ENCODE results near the gene ADARB2.

Gene ADARB2

DNA sequence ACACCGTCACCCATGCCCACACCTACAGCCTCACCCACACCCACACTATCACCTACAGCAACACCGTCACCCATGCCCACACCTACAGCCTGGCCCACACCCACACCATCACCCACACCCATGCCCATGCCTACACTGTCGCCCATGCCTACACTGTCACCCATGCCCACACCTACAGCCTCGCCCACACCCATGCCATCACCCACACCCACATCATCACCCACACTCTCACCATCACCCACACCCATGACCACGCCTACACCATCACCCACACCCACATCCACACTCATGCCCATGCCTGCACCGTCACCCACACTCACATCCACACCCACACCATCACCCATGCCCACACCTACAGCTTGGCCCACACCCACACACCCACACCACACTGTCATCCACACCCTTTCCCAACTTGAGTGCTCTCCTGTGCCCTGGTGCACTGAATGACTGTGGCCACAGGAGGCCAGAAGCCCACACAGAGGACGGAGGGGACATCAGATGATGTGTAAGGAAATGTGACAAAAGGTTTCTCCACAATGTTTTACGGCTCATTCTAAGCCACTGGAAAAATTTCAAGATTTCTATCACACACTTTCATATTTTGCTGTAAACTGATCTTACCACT lies 527.9 kb downstream of the ADARB2 start:
- DNase-seq, result no peak

DNA sequence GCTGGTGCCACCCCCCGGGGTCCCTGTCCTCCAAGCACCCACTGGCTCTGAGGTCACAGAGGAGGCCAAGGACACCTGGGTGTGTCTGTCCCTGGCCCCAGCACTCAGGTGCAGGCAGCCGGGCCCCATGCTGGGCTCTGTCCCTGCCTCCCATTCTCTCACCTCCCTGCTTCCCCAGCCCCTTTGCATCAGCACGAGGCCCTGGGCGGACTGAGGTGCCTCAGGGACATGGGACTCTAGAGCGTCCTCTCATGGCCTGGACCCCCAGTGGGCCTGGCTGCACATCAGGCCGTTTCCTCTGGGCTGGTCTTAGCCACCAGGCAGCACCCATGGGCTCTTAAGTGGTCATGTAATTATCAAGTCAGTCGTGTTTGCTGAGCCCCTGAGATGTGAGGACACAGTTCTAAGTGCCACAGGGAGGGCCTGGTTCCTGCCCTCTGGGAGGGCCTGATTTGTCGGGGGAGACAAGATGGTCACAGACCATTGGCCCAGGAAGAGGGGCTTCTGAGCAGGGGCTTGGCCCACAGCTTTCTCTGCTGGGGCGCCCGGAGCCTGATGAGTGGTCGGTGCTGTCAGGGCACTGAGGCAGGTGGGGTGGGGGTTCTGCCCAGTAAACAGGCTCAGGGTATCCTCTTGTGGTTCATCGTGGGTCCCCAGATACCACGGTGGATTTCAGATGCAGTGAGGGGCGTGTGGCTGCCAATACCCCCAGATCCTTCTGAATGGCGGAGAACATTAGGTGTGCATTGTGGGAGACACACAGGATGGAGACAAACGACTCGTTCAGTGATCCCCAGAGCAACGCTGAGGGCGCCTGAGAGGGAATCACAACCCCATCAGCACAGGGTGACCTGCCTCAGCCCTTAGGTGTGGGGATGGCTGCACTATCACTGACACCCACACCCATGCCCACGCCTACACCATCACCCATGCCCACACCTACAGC lies 528.7 kb downstream of the ADARB2 start:
- DNase-seq, result no peak

DNA sequence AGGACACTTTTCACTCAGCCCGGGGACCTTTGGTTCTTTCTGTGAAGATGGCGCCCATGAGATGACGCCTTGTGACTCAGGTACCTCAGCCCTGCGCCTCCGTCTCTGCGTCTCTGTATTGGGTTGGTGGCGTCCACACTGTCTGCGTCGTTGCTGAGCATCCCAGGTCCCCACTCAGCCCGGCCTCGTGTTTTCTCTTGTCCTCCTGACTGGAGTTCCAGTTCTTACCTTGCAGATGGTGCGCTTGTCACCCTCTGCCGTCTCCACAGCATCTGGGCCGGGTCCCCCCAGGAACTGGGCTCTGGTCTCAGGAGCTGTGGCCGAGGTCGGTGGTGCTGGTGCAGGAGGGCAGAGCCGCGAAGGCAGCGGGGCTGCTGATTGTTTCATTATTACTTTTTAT lies 530.7 kb downstream of the ADARB2 start:
- no peak for DNase-seq

DNA sequence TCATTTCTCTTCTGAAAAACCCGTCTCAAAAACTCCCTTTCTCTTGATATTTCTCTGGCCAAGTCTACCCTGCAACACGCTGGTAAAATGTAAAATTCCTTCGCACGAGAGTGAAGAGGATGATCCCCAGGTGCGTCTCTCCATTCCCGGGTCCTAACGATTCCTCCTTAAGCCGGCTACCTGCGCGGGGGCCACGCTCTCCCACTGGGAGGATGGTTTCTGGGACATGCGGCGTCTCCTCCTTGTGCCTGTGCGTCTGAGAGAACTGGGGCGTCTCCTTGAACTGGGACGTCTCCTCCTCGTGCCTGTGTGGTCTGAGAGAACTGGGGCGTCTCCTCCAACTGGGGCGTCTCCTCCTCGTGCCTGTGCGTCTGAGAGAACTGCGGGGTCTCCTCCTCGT lies 531.2 kb downstream of the ADARB2 start:
- no peak for DNase-seq

DNA sequence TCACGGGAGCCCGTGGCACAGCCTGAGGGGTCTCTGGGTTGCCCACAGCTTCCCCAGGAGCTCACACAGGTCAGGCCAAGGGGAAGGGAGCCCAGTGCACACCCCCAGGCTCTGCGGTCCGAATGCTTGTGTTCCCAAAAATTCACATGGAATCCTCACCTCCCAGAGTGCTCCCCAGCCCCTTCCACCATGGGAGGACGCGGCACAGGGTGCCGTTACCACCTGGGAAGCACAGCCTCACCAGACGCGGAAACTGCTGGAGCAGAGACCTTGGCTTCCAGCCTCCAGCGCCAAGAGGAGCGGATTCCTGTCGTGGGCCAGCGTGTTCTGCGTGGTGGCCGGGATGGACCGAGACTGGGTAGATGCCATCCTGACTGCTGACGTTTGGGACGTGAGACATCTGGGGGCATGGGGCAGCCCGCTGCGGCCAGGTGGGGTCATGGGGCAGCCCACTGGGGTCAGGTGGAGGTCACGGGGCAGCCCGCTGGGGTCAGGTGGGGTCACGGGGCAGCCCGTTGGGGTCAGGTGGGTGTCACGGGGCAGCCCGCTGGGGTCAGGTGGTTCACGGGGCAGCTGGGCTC lies 531.8 kb downstream of the ADARB2 start:
- DNase-seq, result no peak

DNA sequence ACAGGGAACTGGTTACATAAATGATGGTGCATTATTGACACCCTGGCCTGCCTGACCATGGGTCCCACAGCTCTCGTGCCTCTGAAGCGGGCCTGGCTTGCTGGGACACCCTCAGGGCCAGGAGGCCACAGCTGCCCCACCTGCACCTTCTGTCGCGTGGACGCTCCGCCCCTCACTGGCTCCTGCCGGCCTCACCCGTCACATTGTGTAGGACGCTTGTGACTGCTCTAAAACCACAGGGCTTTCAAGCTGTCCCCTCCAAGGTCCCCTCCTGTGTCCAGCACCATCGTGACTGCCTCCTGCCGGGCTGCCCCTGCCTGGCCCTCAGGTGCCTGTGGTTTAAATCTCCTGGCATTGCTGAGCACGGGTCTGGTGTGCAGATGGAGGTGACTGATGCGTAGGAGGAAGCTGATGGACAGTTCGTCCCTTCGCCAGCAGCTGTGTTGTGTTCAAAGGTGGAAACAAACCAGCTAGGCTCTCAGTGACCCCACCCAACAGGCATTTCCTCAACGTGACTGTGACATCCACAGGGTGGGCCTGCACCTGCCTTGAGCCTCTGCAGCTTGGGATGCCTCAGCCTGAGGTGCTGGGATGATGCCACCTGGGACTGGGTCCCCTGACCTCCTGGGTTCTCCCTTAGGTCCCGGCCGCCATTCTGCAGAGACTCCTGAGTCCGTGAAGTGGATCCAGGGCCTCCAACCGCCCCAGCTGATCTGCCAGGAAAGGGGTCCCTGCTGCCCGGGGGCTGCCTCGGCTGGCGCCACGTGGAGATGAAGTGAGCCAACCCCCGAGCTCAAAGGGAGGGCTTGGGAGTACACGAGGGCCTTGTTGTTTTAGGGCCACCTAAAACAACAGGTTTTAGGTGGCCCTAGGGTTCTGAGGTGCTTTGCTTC lies 532.6 kb downstream of the ADARB2 start:
- DNase-seq, result no peak

DNA sequence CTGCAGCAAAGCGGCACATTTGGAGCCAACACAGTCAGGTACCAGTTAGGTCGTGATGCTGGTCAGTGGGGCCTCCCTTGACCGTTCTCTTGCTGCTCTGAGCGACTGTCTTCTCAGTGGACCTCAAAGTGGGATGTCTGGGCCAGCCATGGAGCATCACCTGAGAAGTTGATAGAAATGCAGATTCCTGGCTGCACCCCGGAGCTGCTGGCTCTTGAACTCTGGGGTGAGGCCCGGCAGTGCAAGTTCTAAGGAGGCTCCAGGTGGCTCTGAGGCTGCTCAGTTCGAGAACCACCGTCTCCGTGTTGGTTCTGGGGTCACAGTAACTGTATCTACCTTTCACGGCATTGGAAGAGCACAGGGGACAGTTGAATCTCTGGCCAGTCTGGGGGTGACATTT lies 533.6 kb downstream of the ADARB2 start:
- DNase-seq, result no peak

DNA sequence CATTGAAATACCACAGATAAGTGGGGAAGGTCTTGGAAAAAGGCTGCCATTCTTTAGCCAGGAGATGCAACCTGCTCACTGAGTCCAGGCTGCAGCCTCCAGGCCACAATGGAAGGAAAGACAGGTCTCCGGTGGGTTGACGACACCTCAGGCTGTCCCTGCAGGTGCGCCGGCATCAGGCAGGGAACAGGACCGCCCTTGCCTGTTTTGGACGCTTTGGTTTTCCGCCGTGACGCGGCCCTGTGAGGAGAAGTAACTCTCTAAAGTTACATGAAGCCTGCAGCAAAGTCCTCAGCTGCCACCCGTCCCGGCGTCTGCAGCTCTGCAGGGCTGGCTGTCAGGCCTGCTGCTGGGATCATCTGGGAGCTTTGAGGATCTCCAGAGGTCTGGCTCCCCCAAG lies 534.1 kb downstream of the ADARB2 start:
- DNase-seq, result no peak

DNA sequence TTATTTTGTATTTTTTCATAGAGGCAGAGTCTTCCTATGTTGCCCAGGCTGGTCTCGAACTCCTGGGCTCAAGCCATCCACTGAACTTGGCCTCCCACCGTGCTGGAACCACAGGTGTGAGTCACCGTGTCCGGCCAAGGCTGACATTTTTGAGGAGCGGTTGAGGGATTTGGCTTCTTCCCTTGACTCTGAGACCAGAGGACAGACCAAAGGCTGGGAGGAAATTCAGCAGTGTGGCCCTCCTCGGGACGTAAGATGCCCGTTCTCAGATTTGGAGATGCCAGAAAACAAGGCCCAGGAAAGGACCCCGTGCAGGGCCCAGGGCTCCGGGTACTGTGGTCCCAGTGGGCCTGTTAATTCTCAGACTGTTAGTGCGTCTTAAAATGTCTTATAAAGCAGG lies 535.0 kb downstream of the ADARB2 start:
- no peak for DNase-seq

DNA sequence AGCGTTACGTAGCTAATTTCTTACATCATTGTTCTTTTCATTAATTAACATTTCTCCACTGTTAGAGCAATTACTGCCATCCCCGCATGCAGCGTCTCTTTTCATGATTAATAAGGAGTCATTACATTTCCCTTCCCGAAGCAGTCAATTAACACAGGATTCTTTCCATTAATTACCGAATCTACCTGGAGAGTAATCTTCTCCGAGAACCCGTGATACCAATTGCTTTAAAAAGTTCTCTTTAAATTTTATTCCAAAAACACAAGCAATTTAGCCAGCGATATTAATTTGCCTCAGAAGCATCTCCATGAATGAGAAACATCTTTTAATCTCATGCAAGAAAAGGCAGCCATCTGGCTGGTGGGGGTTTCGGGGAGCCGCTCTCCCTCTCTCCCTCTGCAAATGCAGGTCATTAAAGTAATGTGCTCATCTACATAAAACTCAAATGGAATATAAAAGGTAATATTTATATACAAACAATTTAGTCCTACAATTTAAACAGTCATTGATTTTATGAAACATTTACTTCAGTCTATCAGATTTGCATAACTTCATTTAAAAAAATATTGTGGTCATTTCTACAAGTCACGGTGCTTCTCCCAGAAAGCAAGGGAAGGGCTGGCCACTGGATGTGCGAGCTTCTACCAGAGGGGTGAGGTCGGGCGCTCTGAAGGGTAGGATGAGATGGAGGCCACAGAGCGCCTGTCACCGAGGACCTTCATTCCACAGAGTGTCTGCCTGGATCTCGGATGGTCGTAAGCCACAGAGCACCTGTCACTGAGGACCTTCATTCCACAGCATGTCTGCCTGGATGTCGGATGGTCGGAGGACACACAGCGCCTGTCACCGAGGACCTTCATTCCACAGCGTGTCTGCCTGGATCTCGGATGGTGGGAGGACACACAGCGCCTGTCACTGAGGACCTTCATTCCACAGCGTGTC lies 536.2 kb downstream of the ADARB2 start:
- no peak for DNase-seq

DNA sequence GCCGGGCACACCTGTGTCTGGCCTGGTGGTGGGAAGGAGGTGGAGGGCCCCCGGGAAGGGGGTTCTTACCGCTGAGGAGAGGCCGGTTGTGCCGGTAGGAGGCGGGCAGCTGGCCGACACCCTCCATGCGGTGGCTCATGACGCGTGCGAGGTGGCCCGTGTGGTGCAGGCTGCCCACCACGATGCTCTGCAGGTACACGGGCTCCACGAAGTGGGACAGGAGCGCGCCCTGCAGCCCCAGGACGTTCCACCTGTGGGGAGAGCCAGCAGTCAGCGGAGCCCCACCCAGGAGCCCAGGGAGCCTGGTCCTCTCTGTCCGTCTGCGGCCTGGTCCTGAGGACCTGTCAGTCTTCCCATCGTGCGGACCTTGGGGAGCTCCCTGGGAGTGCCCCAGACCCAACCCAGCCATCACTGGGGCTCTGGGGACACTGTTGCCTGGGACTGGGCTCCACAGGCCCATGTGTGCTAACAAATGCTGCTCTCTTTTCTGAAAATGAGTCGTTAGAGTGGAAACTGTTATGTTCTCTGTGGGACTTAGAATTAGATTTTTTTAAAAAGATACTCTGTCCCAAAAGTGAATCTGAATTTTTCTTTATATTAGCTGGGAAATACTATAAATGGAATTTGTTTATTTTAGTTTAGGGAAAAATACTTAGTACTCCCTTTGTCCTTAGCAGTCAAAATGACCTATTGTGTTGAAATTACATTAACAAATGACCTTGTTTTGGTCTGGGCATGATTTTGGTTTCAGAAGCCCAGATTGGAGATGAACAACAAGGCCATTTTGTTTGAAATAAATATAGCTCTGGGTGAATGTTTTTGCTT lies 537.2 kb downstream of the ADARB2 start:
- no peak for DNase-seq

DNA sequence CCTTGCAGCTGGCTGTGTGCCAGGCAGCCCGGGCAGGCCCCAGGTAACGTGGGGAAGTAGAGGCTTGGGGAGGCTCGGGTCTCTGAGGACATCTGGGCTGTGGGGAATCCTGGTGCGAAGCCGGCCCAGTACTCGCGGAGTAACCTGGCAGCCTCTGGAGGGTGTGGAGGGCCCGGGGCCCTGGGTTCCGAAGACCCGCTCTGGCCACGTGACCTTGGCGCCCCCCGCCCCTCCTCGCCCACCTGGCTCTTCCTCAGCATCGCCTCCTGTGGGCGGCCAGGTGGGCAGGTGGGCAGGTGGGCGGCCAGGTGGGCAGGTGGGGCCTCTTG lies 538.0 kb downstream of the ADARB2 start:
- DNase-seq, result no peak

DNA sequence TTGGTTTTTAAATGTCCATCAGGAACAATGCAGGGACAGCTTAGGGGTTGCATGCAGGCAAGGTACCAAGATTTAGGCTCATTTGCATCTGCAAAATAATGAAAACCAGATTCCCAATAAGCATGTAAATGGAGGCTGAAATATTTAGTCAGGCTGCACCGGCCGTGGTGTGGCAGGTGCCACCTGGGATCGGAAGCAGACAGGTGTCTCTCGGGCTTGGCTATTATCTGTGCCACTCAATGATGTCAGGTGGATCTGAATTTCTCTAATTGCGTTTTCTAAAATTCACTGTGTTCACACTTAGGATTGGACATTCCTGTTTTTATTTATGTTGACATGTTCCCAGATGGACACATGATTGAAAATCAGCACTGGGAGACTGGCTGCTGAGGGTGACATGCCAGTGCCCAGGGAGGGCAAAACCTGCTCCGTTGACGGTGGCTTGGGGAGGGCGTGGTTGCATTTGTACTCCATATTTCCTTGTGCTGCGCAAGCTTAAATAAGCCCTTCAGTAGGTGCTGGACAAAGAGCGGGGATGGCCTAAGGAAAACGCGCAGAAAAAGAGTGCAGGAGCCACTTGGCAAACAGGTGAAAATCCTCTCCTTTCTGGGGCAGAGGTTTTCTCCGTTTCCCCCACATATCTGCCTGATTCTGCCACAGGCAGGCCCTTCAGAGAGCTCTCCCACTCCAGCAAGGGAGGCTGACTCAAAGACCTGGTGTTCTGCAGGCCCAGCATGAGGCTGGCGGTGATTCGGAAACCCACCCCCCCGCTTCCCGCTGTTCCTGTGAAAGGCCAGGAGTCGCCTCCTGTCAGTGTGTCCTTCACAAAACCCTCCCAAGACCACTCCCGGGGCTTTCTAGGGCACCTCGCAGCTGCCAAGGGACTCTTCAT lies 538.6 kb downstream of the ADARB2 start:
- no peak for DNase-seq

DNA sequence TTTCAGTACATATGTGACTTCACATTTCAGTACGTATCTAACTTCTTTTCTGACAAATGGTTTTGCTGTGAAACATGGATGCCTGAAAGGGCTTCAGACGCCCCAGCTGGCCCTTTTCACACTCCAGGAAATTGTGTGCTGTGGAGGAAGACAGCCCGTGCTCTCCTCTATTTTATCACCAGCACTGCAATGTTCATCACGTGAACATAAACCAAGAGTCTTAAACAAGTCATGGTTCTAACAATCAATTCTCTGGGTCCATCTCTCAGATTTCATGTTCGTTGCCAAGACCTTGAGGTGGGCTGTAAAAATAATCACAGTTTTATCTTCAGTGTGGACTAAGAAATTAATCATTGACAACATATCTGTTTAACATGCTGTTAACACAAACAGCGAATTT lies 539.9 kb downstream of the ADARB2 start:
- no peak for DNase-seq

DNA sequence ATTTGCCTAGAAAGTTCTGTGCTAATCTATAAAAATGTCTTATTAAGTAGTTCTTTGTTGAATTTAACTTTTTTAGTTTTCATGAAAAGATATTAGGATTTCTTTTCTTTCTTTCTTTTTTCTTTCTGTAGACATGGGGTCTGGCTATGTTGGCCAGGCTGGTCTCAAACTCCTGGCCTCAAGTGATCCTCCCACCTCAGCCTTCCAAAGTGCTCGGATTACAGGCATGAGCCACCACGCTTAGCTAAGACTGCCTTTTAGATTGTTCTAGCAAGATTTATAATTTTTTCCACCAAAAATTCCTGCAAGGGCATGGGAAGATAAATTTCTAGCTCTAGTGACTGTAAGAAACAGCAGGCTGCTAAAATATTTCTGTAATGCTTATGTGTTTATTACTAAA lies 540.7 kb downstream of the ADARB2 start:
- no peak for DNase-seq

DNA sequence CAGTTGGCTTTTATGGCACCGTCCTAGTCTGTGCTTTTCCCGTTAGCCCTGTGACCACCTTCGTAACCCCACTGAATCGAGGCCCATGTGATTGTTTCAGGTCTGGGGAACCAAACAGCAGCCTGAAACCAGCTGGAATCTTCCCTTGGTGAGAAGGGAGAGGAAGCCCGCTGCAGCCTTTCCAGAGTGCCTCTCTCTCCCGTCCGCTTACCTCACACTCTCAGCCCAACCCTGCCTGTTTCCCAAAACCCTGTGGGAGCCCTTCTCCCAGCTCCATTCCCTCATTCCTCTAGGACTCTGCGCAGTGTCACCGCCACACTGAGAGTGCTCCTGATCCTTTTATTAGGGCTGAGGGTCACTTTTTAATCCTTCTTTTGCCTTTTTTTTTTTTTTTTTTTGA lies 541.5 kb downstream of the ADARB2 start:
- DNase-seq, result no peak

DNA sequence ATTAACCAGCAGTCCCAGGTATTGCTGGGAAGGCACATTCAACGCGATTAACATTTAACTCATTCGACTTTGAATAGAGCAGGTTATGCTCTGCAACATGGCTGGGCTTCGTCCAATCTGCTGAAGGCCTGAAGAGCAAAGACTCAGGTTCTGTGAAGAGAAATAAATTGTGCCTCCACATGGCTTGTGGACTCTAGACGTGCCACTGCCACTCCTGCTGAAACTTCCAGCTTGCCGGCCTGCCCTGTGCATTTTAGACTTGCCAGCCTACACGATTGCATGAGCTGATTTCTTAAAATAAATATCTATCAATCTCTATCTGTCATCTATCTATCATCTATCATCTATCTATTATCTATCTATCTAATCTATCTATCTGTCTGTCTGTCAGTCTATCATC lies 543.2 kb downstream of the ADARB2 start:
- DNase-seq, result no peak

DNA sequence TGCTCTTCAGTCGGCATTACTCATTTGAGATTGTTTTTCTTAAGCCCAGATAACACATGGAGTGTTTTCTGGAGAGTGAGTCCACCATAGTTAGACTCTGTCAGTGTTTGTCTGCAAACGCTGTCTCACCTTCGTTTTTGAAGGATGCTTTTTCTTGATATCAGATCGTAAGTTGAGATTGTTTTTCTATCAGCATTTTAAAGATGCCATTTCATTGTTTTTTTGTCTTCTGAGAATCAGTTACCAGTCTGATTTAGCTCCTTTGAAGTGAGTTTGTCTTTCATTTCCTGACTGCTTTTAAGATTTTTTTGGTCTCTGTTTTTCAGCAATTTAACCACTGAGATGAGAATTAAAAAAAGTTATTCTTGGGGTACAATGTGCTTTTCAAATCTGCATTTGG lies 543.8 kb downstream of the ADARB2 start:
- no peak for DNase-seq

DNA sequence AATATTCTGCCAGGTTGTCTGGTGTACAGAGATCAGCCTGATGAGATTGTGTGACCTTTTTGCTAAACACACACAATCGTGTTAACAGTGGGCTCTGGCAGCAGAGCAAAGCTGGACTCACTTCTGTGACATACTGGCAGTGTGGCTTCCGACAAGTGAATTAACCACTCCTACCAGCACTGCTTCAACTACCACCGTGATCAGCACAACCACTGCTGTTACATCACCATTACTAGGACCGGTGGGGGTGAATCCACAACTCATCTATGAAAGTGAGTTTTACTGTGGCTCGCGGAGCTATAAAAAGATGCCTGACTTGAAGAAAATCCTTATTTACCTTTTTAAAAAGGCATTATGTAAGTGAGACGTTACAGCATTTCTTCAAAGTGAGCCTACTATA lies 545.6 kb downstream of the ADARB2 start:
- no peak for DNase-seq

Data from GDM1 (cell line).